DMS153 (cell line): ENCODE results near the gene FAM107B.
"Not testable (repeated sequence)": the region's sequence is repeated elsewhere in the genome, so short reads cannot be mapped to it uniquely, and the experiment has no call there.

ENCODE experiments used
- DNase-seq: peaks from one replicate; lab custom pipeline; 2025; lab: John Stamatoyannopoulos, UW

FAM107B gene

DNA sequence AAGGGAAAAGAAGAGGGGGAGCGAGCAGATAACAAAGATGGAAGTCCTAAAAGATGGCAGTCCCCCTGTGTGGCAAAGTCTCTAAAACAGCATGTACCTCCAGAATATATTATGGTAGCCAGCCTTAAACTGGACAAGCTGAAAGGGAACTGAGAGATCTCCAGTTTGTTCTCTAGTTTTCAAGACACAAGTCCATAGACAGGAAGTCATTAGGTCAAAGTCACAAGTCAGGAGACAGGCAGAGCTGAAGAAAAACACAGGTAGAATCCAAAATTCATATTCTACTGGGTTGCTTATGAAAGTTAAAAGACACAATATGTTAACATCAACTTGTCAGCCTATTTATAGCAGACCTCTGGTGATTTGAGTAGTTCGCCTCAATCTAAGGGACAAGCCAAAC lies 38.7 kb downstream of the FAM107B start:
- no peak for DNase-seq

DNA sequence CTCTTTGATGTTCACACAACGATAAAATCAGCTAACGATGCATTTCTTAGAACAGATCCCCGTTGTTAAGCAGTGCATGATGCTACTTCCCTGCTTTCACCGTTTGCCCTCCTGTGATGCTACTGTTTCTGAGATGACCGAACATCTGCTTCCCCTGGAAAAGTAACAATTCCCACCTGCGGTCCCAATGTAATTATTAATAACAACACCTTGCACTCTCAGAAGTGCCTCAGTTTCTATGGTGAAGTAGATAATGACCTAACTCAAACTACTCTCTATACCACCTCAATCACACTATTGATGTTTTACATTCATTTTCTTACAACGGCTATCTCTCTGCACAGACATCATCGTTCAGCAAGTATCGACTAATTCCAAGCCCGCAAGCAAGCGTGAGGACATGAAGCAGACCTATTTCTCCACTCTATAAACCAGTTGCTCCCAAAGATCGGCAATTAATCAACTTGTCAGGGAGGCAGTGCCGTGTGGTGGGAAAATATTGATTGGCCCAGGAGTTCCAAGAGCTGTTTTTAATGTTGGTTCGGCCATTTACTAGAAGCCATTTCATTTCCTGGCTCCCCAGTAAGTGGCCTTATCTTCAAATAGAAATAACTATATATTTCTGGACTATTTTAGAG lies 42.7 kb downstream of the FAM107B start:
- DNase-seq = peak; percentile 1

DNA sequence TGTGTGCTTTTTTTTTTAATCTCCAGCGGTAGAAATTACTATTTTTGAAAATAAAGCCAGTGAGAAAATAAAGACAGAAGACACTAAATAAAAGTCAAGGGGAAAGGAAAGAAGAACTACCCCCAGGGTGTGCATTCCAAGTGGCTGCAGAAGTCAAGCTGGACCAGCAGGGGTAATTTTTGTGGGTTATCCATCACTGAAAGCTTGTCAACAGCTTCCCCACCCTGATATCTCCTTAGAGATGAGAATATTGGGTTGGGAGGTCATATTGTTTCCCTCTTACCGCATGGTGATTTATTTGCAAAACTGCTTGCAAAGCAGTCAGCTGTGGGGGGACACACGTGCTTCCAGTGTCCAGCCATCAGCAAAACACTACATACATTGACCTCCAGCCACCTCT lies 46.4 kb downstream of the FAM107B start:
- no peak for DNase-seq

DNA sequence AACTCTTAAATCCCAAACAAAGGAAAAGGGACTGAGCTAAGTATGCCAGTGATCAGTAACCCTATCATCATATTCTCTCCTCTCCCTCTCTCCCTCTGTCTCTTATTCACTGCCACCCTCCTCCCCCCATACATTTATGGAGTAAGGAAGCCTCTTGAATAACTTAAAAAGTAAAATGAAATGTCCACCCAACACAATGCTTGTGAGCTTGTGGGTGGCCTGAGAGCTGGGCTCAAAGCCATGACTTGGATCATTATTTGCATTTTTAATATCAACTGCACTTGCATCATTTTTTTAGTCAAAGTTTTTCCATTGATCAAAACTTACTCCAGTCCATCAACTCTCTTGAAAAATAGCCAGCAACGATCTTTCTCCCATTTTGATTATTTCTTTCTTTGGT lies 46.8 kb downstream of the FAM107B start:
- DNase-seq = no peak

DNA sequence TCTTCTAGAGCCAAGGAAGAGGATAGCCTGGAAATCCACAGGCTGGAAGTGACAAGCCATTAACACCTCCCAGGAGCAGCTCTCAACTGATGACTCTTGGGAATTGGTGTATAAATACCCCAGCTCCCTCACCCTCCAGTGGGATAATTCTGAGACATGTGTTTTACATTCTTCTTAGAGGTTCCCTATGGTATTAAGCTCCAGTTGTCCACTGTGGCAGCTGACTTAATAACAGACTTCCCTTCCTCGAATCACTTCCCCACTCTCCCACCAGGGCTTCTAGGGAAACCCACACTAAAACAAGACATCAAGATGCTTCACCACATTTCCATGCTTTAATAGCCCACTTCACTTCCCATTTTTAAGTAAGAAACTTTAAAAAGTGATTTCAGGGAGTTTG lies 47.2 kb downstream of the FAM107B start:
- no peak for DNase-seq

DNA sequence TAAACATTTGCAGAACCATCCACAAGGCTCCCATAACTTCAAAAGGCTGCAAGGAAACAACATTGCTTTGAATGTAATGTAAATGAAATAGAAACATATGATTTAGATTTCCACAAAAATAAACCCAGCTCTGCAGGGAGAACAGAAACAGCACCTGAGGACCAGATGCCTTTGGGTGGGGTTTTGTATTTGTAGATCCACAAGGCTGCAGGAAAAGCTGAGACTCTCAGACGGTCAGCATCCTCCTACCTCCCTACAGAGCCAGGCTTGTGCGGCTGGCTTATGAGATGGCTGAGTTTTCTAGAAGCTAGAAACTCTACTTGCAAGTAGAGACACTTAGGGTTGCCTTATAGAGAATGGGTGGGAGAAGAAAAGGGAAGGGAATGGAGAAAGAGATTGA lies 49.8 kb downstream of the FAM107B start:
- DNase-seq = no peak

DNA sequence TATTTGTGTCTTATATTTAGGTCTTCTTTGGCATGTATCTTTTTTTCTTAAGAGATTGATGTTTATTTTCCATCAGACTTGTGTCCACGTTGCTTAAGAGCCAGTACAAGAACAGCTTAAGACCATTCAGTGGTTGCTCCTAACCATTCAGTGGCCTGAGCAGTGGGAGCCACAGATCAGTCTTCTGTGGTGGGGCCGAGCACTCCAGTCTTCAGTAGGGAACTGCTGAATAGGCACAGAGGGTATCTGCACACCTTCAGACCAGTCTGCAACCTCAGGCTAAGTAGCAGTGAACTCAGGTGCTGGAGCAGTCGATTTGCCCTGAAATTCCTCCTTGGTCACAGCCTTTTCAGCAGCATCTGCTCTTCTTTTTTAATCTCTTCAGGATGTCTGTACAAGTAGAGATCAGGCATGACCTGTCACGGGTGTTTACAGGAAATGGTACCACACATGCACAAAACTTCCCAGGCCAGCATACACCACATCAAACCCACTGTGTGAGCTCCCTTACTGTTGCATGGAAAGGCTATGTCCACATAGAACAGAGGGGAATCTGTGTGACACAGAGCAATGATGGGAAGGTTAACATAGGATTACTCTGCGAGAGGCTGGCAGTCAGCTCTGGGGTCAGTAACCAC lies 51.5 kb downstream of the FAM107B start:
- DNase-seq = no peak

DNA sequence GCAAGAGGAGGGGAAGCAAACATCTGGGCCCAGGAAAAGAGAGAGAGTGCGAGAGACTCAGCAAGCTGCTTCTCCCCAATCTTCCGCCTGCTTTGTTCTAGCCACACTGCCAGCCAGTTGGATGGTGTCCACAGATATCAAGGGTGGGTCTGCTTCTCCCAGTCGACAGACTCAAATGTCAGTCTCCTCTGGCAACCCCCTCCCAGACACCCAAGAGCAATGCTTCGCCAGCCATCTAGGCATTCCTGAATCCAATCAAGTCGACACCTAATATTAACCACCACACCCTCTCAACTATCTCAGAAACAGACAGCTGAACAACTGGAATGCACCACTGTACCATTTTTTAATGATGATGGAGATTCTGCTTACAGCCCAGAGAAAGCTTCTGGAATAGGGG lies 57.1 kb downstream of the FAM107B start:
- DNase-seq = no peak

DNA sequence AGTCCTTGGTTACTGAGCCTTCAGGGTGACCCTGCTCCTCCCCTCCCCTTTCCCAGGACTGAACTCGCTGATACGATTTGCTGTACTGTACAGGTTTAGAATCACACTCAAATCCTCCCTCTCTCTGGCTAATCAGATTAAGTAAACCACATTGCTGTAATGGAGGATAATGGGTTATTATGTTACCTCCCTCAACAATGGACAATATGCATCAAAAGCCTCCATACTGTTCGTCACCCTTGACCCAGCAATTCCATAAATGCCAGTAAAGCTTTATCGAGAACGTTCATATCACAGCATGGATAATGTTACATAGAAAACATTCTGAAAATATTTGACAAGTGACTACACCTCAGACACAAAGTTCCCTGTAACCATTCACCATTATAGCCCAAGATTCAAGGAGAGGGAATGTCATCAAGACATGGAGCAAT lies 61.7 kb downstream of the FAM107B start:
- DNase-seq = no peak

DNA sequence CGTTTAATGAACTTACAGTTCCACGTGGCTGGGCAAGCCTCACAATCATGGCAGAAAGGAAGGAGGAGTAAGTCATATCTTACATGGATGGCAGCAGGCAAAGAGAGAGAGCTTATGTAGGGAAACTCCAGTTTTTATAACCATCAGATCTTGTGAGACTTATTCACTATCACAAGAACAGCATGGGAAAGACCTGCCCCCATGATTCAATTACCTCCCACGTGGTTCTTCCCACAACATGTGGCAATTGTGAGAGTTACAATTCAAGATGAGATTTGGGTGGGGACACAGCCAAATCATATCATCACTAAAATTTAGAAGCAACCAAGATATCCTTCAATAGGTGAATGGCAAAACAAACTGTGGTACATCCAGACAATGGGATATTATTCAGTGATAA lies 65.4 kb downstream of the FAM107B start:
- DNase-seq = not testable (repeated sequence)

DNA sequence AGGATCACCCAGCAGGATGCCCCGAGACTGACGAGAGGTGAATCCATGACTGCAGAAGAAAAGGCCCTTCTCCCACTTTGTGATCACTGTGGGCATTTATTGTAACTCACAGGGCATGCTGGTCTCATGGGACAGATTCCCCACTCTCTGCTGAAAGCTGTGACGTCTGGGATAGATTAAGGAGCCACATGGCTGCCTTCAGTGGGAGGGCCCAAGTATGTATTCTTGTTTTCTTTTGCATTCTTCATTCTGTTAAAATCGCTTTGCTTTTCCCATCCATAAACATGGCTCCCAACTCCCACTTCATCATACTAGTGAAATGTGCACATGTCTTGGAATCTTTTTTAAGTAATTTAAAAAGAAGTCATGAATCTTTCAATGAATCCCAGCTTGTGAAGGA lies 67.2 kb downstream of the FAM107B start:
- no peak for DNase-seq

DNA sequence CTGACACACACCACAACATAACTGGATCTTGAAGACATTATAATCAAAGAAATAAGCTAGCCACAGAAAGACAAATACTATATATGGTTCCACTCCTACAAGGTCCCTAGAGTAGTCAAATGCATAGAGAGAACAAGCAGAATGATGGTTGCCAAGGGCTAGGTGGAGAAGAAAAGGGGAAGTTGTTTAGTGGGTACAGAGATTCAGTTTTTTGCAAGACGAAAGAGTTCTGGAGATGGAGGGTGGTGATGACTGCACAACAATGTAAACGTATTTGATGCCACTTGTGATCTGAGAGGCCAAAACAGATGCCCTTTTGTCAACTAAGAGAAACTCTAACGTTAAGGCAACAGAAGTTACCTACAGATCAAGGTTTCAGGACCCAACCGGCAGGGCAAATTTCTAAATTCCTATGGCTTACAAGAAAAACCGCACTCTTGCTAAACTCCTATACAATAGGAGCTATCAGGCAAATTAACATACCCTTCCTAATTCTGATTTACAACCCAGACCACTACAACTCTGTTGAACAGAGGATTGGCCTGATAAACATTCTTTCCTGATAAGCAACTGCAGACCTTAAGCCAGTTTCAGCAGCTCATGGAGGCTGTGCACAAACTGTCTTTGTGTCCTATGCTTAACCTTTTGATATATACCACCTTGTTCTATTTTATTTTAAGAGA lies 69.0 kb downstream of the FAM107B start:
- DNase-seq = no peak

DNA sequence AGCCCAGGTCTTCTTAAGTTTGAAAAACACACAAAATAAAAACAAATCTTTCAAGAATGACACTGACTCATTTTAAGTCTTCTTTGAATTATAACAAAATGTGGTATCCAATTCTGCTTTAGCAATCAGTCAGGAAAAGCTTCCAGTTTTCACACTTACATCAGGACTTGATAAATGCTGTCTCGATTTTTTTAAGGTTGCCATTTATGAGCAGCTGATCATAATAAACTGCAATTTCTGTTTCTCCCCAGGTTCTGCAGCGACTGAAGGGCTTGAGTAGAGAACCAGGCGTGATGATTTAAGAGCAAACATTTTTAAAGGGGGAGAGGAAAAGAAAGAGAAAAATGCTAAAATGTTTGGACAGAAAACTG lies 71.1 kb downstream of the FAM107B start:
- no peak for DNase-seq

DNA sequence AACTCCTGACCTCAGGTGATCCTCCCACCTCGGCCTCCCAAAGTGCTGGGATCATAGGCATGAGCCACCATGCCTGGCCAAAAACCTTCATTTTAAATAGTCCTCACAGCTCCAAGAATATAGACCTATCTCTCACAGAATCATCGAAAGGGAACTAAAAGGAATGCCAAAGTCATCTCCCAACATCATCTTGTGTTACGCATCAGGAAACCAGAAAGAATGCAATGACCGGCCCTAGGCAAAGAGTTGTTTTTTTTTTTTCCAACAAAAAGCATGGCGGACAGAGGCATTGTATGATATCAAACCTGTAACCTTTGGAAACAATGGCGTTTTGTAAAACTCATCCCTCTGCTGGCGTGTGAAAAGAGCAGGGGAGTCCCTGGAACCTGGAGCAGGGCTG lies 73.2 kb downstream of the FAM107B start:
- DNase-seq = no peak

DNA sequence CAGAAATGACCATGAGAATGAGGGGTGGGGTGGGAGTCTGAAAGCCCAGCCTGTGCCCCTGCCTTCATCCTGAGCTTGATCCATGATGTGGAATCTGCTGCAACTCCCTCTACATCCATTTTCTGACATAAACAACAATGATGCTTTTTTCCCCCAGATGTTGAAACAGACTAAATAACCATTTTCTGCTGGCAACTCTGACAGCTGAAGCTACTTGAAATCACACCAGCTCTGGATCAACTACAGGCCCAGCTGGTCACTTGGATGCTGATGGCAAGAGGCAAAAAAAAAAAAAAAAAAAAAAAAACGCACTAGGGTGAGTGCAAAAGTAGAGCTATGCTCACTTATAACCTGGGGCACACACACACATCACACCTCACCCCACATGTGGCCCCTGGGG lies 74.2 kb downstream of the FAM107B start:
- no peak for DNase-seq

DNA sequence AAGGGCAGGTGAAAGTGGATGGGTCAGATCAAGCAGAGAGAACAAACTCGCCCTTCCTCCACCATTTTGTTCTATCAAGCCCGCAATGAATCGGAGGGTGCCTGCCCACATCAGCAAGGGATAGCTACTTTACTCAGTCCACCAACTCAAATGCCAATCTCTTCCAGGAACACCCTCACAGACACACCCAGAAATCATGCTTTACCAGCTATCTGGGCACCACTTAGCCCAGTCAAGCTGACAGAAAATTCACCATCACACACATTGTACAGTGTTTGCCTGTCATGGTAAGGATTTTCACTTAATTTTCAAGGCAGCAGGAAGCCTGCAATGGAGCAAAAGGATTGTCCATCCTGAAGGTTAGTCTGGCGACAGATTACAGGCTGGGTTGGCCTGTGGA lies 75.2 kb downstream of the FAM107B start:
- no peak for DNase-seq

DNA sequence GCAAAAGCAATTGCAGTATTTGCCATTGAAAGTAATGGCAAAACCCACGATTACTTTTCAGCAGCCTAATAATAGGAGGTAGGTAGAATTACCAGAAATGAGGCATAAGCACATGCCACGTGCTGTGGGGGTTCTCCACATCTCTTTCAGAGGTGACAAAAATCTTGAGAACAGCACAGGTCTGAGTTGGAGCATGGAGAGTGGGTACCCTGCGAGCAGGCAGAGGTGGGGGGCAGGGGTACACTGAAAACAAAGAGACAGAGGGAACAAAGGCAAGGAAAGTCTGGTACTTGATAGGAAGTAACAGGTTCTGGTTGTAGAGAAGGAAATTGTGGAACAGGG lies 75.9 kb downstream of the FAM107B start:
- DNase-seq = no peak

DNA sequence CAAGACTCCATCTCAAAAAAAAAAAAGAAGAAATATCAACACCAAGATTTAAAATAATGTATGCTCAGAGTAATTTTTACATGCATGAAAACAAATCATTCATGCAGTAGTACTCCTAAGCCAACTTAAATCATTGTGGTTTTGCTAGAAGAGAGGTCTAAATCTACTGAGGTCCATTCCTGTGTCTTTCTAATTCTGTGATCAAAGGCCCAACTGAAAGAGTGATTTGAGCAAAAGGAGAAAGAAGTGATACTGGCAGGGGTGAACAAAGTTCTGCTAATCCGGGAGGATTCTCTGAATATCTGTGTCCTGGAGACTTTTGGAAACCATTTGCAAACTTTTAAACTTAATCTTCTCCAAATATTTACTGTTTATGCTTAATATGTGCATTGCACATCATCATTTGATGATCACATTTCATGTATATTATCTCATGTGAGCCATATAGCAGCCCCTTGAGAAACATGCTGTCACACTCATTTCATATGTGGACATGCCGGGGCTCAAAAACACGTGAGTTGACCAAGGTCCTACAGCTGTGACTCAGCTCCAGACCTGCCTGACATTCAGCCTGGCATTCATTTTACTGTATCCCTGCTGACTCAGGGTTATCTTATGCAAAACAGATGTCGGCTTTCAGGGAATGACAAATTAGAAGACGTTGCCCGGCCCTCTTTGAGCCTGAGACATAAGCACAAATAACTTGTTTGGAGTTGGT lies 76.4 kb downstream of the FAM107B start:
- DNase-seq = no peak

DNA sequence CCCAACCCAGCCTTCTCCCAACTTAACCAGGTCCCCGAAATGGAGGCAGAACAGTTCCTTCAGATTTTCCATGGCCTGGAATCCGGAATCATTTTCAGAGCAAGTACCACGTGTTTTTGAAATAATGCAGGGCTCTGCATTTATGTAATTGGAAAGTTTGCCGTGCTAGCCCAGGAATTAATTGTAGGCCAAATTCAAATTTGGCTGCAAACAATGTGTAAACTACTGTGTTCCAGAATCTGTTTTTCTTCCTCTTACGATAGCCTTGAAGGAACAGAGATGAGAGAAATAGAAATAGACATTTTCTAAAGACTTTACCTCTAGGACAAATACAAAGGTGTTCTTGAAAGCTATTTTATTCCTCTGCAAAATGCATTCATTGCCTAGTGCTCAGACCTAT lies 77.4 kb downstream of the FAM107B start:
- no peak for DNase-seq

DNA sequence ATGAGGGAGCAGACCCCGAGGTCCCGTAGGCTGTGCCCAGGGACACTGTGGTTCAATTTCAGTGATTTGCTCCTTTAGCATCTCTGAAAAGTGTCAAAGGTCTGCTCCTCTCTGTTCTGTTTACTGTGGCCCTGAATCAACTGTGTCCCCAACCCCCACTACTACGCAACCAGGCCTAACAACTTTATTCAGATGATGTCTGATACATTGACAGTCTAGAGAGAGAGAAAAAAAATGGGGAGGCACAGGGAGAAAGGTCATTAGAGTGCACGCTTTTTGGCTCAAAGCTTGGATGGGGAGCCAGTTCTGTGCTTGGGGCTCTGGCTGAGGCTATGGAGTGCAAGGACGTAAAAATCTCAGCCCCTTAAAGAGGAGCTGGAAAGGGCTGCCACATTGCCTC lies 77.9 kb downstream of the FAM107B start:
- DNase-seq = no peak

DNA sequence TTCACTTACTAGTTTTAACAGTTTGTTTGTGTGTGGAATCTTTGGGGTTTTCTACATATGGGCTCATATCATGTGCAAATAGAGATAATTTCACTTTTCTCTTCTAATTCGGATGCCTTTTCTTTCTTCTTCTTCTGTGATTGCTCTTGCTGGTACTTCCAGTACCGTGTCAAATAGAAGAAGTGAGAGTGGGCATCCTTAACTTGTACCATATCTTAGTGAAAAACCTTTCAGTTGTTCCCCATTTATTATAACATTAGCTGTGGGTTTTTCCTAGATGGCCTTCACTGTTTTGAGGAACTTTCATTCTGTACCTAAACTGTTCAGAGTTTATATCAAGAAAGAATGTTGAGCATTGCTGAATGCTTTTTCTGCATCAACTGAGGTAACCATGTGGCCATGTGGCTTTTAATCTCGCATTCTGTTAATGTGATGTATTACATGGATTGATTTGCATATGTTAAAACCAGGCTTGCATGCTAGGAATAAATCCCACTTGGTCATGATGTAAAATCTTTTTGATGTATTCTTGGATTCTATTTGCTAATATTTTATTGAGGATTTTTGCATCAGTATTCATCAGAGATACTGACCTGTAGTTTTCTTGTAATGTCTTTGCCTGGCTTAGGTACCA lies 78.7 kb downstream of the FAM107B start:
- DNase-seq = no peak

DNA sequence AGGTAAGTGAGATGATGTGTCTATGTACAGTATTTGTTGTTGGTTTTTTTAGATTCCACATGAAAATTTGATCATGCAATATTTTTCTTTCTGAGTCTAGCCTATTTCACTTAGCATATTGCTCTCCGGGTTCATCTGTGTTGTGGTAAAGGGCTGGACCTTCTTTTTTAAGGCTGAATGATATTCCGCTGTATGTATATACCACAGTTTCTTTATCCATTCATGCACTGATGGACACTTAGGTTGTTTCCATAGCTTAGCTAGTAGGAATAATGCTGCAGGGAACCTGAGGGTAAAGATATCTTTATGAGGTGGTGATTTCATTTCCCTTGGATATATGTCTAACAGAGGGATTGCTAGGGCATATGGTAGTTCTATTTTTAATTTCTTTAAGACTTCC lies 80.8 kb downstream of the FAM107B start:
- no peak for DNase-seq
